Measurements from ENCODE around the gene SGCB.

DNA sequence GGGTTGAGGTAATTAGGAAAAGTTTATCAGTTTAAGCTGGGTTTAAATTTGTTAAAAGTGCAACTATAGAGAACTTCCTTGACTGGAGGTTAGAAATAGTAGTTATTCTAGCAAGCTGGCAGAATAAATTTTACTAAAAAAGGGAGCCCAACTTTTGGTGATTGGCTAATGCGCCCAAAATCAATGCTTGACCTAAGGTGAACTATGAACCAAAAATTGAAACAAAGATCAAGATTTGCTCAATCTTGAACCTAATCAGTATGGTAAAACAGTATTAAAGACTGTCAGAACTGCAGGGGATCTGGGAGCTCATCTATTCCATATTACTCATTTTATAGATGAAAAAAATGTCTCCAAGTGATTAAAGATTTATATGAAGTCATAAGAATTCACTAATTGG lies 6.9 kb upstream of the SGCB start:
- TF ChIP-seq POLR2AphosphoS5 (IDR thresholded peaks at IDR 0.05; ENCODE audit: low read depth, low read length) (no peak), SIN3A (IDR thresholded peaks at IDR 0.05; ENCODE audit: borderline replicate concordance, insufficient read depth, low read length) (no peak), TAF1 (IDR thresholded peaks at IDR 0.05; ENCODE audit: borderline replicate concordance, insufficient read depth, low read length) (no peak)
- TF ChIP-seq, protein P1, sequence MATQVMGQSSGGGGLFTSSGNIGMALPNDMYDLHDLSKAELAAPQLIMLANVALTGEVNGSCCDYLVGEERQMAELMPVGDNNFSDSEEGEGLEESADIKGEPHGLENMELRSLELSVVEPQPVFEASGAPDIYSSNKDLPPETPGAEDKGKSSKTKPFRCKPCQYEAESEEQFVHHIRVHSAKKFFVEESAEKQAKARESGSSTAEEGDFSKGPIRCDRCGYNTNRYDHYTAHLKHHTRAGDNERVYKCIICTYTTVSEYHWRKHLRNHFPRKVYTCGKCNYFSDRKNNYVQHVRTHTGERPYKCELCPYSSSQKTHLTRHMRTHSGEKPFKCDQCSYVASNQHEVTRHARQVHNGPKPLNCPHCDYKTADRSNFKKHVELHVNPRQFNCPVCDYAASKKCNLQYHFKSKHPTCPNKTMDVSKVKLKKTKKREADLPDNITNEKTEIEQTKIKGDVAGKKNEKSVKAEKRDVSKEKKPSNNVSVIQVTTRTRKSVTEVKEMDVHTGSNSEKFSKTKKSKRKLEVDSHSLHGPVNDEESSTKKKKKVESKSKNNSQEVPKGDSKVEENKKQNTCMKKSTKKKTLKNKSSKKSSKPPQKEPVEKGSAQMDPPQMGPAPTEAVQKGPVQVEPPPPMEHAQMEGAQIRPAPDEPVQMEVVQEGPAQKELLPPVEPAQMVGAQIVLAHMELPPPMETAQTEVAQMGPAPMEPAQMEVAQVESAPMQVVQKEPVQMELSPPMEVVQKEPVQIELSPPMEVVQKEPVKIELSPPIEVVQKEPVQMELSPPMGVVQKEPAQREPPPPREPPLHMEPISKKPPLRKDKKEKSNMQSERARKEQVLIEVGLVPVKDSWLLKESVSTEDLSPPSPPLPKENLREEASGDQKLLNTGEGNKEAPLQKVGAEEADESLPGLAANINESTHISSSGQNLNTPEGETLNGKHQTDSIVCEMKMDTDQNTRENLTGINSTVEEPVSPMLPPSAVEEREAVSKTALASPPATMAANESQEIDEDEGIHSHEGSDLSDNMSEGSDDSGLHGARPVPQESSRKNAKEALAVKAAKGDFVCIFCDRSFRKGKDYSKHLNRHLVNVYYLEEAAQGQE (IDR thresholded peaks at IDR 0.05; ENCODE audit: insufficient read depth in 1 of 2, low read depth in 2 of 2, low read length in 2 of 2), result no peak

All from PFSK-1 (cell line).